K562 (cell line): ENCODE measurements around the gene LRP1B. TPM values are rescaled to one million over a fixed set of nuclear protein-coding genes. Genes with fewer than 3 reads are reported as not detected.

ENCODE experiments used
- ATAC-seq: fragments of 200-7000 bp; cut with Tn5 transposase; 3 replicates; pipeline ENCODE4 v1.9.1; 2020; ENCODE audit warnings: moderate library complexity
- BruUV-seq: library from RNA; stranded (reverse); fragments of 400-500 nt; replicated peaks from 2 replicates; lab custom pipeline; 2021; lab: Mats Ljungman, UMichigan
- CTCF ChIA-PET: fragments of 300-600 bp; formaldehyde crosslinking; extraction: SDS; loops from one replicate; lab custom pipeline; 2021; ENCODE audit warnings: low intra/inter-chr PET ratio; lab: Yijun Ruan, JAX
- POLR2A ChIA-PET: fragments of 300-600, 350-650 bp; sonication (Branson Sonifier 250); formaldehyde crosslinking; extraction: SDS; loops from one replicate; lab custom pipeline; 2021; ENCODE audit warnings: antibody characterized with exemption, inconsistent platforms; lab: Yijun Ruan, JAX
- DNase-seq, 4 experiments: peaks; one replicate each; pipeline versions ENCODE4 v3.0.0 to v3.0.0-alpha.2; 2011 to 2018; ENCODE audit warnings: low spot score in 3 of 4, mixed read lengths in 3 of 4; ENCODE audit errors: extremely low read depth in 1 of 4
- FAIRE-seq: peaks from 2 replicates; lab custom pipeline; 2011; peaks lifted over from hg19 to GRCh38; lab: Jason Lieb, UNC
- H2AFZ ChIP-seq: 2 replicates; pipeline ENCODE4 v1.6.0; 2011; ENCODE audit warnings: low read depth, low read length, control low read depth, inconsistent platforms
- H3K27ac ChIP-seq: fragments of 200-600 bp; 3 replicates; pipeline ENCODE4 v1.8.0; 2011; ENCODE audit warnings: low read depth, mild to moderate bottlenecking, control low read depth, inconsistent platforms, low read length, moderate library complexity, mixed read lengths; ENCODE audit errors: extremely low read depth
- H3K27me3 ChIP-seq, 2 experiments: fragments of 300-600 bp in 1 of 2; 2 replicates in 1 of 2; 3 replicates in 1 of 2; pipeline versions ENCODE4 v1.6.0 to v1.8.0; 2011; ENCODE audit warnings: inconsistent platforms in 2 of 2, low read length in 2 of 2, mild to moderate bottlenecking in 1 of 2, mixed read lengths in 1 of 2, moderate library complexity in 1 of 2; ENCODE audit not compliant: control insufficient read depth in 2 of 2, insufficient read depth in 2 of 2
- H3K36me3 ChIP-seq: fragments of 300-600 bp; 3 replicates; pipeline ENCODE4 v1.8.0; 2011; ENCODE audit warnings: mild to moderate bottlenecking, low read length, inconsistent platforms; ENCODE audit not compliant: control insufficient read depth, insufficient read depth
- H3K4me1 ChIP-seq, 2 experiments: fragments of 200-600 bp in 1 of 2; replicated peaks in 1 of 2; 2 replicates in 1 of 2; 3 replicates in 1 of 2; pipeline versions ENCODE4 v1.5.1 to v1.8.0; 2011; ENCODE audit warnings: inconsistent platforms in 2 of 2, low read length in 2 of 2, mild to moderate bottlenecking in 1 of 2, mixed read lengths in 1 of 2, moderate library complexity in 1 of 2; ENCODE audit not compliant: control insufficient read depth in 2 of 2, insufficient read depth in 2 of 2
- H3K4me2 ChIP-seq: 2 replicates; pipeline ENCODE4 v1.6.1; 2011; ENCODE audit warnings: low read length, control low read depth, inconsistent platforms, mixed read lengths; ENCODE audit not compliant: insufficient read depth
- H3K4me3 ChIP-seq: fragments of 200-600 bp; sonication (generic), shearing (Covaris generic); 2 replicates; pipeline ENCODE4 v1.5.1; 2016; ENCODE audit warnings: control low read depth, inconsistent platforms
- H3K79me2 ChIP-seq: fragments of 200-600 bp; 3 replicates; pipeline ENCODE4 v1.8.0; 2011; ENCODE audit warnings: low read length, inconsistent platforms; ENCODE audit not compliant: control insufficient read depth, insufficient read depth
- H3K9ac ChIP-seq, 2 experiments: 2 replicates each; pipeline versions ENCODE4 v1.6.0 to v1.6.1; 2011; ENCODE audit warnings: low read depth in 2 of 2, low read length in 2 of 2, control low read depth in 1 of 2, inconsistent platforms in 1 of 2, mild to moderate bottlenecking in 1 of 2, mixed read lengths in 1 of 2; ENCODE audit not compliant: insufficient read depth in 1 of 2
- H3K9me1 ChIP-seq: one replicate; pipeline ENCODE4 v1.6.0; 2011; ENCODE audit warnings: inconsistent platforms, mild to moderate bottlenecking, low read length, moderate library complexity; ENCODE audit not compliant: control insufficient read depth, insufficient read depth
- H3K9me3 ChIP-seq: replicated peaks from 2 replicates; pipeline ENCODE4 v1.5.1; 2011; ENCODE audit warnings: low read depth, low read length, inconsistent platforms; ENCODE audit not compliant: control insufficient read depth, insufficient read depth
- H4K20me1 ChIP-seq: replicated peaks from 2 replicates; pipeline ENCODE4 v1.6.1; 2011; ENCODE audit warnings: low read length, inconsistent platforms, mixed read lengths; ENCODE audit not compliant: control insufficient read depth, insufficient read depth
- CBFA2T3 ChIP-seq: fragments of 450-650 bp; IDR thresholded peaks from 2 replicates; pipeline ENCODE4 v1.6.1; 2017
- CREB1 ChIP-seq, 2 experiments: sonication (generic) in 1 of 2; formaldehyde crosslinking in 1 of 2; IDR thresholded peaks; 2 replicates each; pipeline versions ENCODE4 v1.6.1 to v1.8.0; 2012 to 2022; ENCODE audit warnings: inconsistent platforms in 1 of 2, mild to moderate bottlenecking in 1 of 2, missing genetic modification reagents in 1 of 2, moderate library complexity in 1 of 2
- HMBOX1 ChIP-seq: sonication (generic); IDR thresholded peaks from 2 replicates; pipeline ENCODE4 v1.6.1; 2016
- PRMT5 ChIP-seq: sonication (generic); formaldehyde crosslinking; IDR thresholded peaks from 2 replicates; pipeline ENCODE4 v1.5.0; 2020; ENCODE audit warnings: missing genetic modification reagents
- WHSC1 ChIP-seq: IDR thresholded peaks from one replicate; pipeline ENCODE4 v1.6.1; 2012; ENCODE audit warnings: low read length, control low read depth, inconsistent platforms
- ZKSCAN1 ChIP-seq: fragments of 150-350 bp; IDR thresholded peaks from 2 replicates; pipeline ENCODE4 v1.6.1; 2016; ENCODE audit warnings: low read depth, low read length
- ZNF507 ChIP-seq: conservative IDR thresholded peaks from 2 replicates; pipeline ENCODE4 v1.6.1; 2017; ENCODE audit warnings: missing genetic modification characterization, missing compliant biosample characterization
- WGBS: fragments of 100-300 bp; shearing (Covaris generic); methylation state at CpG from one replicate; pipeline ENCODE4 v1.1.6; 2016; ENCODE audit warnings: low coverage, mixed read lengths; ENCODE audit not compliant: insufficient coverage; ENCODE audit errors: missing lambda C conversion rate; 5-methylcytosine and 5-hydroxymethylcytosine counted together
- in situ Hi-C: fragments of 300-500 bp; cut with MboI; formaldehyde crosslinking; loops from 4 replicates; pipeline ENCODE4 v1.15.0; 2018; ENCODE audit warnings: inconsistent platforms, mixed read lengths
- intact Hi-C: fragments of 100-400 bp; cut with micrococcal nuclease; formaldehyde crosslinking; loops from 2 replicates; pipeline ENCODE4 v1.14.2; 2022
- polyA plus RNA-seq, 8 experiments: library from polyadenylated mRNA; depleted of rRNA in 4 of 8; stranded (reverse) in 5 of 8; unstranded in 3 of 8; fragments of >200 nt; fragmentation: Nextera tagmentation in 2 of 8; fragmentation: Illumina TruSeq in 1 of 8; extraction: Ambion mirVana in 2 of 8; extraction: Trizol in 1 of 8; gene quantifications; 2 replicates each; pipeline versions ENCODE4 v1.2.1 to v1.2.3, GENCODE V29; 2011 to 2014; ENCODE audit warnings: inconsistent platforms in 1 of 8, missing spikeins in 1 of 8
- total RNA-seq, 7 experiments: library from RNA; depleted of rRNA in 6 of 7; stranded (reverse); fragments of >200 nt in 6 of 7; fragmentation: Illumina TruSeq in 2 of 7; extraction: Trizol in 2 of 7; gene quantifications; 2 replicates each; pipeline versions ENCODE4 v1.2.1 to v1.2.3, GENCODE V29; 2011 to 2021; ENCODE audit warnings: low replicate concordance in 1 of 7
- TF ChIP-seq, protein P1 (sequence below): fragments of 450-650 bp; formaldehyde crosslinking; IDR thresholded peaks from 2 replicates; pipeline ENCODE4 v1.4.0; 2022; ENCODE audit warnings: mild to moderate bottlenecking, moderate library complexity
- TF ChIP-seq, protein P2 (sequence below): fragments of 450-650 bp; IDR thresholded peaks from 2 replicates; pipeline ENCODE4 v1.6.1; 2016; ENCODE audit warnings: borderline replicate concordance
- TF ChIP-seq, protein P3 (sequence below), 2 experiments: fragments of 450-650 bp; IDR thresholded peaks; 2 replicates each; pipeline ENCODE4 v1.6.1; 2016; ENCODE audit warnings: mild to moderate bottlenecking in 2 of 2, borderline replicate concordance in 1 of 2, low read depth in 1 of 2, moderate library complexity in 1 of 2

LRP1B gene
- total and polyA plus RNA-seq, 9 of the 15 experiments (the other 6 are each of a cell fraction or from before 2014, with no cell fraction given): not detected

DNA sequence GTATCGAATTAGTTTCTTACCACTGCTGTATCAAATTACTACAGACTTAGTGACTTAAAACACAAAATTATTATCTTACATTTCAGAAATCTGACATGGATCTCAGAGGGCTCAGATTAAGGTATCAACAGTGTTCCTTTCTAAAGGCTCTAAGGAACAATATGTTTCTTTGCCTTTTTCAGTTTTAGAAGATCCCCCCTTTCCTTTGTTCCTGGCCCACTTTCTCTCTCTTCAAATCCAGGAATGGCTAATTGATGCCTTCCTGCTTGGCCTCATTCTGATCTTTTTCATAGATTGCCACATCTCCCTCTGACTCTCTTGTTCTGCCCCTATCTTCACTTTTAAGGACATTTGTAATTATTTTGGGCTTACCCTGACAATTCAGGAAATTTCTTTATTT, 65.7 kb downstream of the LRP1B start:
- Histone ChIP-seq H3K4me2 (no peak overlapping the region), H3K4me1 (no peaks in the 10 kb centered on the region), H3K4me3 (no peak overlapping the region), H4K20me1 (no peaks in the 10 kb centered on the region), H3K36me3 (no peaks in the 10 kb centered on the region), H3K79me2 (no peaks in the 10 kb centered on the region), H3K9me3 (no peaks in the 10 kb centered on the region; the same call in 1 of the 2 replicates), H3K9ac (no peak overlapping the region), H3K9me1 (no peaks in the 10 kb centered on the region), H3K27me3 (no peaks in the 10 kb centered on the region), H3K27ac (no peak overlapping the region), H2AFZ (no peak overlapping the region)
- WGBS: 0% methylated on average over 1 of the region's 1 CpG
- intact Hi-C loops (no loop called here), in situ Hi-C loops (no loop called here)
- DNase-seq (no peak), ATAC-seq (no peak), FAIRE-seq (no peak)
- POLR2A ChIA-PET: no interaction called here
- TF ChIP-seq ZKSCAN1: no peak
- TF ChIP-seq ZNF507 (tag): no peak
- no peak for TF ChIP-seq PRMT5 (CRISPR knock-in tag)
- TF ChIP-seq, protein P1, sequence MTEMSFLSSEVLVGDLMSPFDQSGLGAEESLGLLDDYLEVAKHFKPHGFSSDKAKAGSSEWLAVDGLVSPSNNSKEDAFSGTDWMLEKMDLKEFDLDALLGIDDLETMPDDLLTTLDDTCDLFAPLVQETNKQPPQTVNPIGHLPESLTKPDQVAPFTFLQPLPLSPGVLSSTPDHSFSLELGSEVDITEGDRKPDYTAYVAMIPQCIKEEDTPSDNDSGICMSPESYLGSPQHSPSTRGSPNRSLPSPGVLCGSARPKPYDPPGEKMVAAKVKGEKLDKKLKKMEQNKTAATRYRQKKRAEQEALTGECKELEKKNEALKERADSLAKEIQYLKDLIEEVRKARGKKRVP: no peak
- TF ChIP-seq CBFA2T3: no peak
- TF ChIP-seq HMBOX1: no peak
- TF ChIP-seq, protein P2, sequence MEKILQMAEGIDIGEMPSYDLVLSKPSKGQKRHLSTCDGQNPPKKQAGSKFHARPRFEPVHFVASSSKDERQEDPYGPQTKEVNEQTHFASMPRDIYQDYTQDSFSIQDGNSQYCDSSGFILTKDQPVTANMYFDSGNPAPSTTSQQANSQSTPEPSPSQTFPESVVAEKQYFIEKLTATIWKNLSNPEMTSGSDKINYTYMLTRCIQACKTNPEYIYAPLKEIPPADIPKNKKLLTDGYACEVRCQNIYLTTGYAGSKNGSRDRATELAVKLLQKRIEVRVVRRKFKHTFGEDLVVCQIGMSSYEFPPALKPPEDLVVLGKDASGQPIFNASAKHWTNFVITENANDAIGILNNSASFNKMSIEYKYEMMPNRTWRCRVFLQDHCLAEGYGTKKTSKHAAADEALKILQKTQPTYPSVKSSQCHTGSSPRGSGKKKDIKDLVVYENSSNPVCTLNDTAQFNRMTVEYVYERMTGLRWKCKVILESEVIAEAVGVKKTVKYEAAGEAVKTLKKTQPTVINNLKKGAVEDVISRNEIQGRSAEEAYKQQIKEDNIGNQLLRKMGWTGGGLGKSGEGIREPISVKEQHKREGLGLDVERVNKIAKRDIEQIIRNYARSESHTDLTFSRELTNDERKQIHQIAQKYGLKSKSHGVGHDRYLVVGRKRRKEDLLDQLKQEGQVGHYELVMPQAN: no peak
- TF ChIP-seq CREB1 (IDR thresholded peaks at IDR 0.05): no peak
- no peak for TF ChIP-seq CREB1 (CRISPR knock-in tag; IDR thresholded peaks at IDR 0.05)
- TF ChIP-seq, protein P3, sequence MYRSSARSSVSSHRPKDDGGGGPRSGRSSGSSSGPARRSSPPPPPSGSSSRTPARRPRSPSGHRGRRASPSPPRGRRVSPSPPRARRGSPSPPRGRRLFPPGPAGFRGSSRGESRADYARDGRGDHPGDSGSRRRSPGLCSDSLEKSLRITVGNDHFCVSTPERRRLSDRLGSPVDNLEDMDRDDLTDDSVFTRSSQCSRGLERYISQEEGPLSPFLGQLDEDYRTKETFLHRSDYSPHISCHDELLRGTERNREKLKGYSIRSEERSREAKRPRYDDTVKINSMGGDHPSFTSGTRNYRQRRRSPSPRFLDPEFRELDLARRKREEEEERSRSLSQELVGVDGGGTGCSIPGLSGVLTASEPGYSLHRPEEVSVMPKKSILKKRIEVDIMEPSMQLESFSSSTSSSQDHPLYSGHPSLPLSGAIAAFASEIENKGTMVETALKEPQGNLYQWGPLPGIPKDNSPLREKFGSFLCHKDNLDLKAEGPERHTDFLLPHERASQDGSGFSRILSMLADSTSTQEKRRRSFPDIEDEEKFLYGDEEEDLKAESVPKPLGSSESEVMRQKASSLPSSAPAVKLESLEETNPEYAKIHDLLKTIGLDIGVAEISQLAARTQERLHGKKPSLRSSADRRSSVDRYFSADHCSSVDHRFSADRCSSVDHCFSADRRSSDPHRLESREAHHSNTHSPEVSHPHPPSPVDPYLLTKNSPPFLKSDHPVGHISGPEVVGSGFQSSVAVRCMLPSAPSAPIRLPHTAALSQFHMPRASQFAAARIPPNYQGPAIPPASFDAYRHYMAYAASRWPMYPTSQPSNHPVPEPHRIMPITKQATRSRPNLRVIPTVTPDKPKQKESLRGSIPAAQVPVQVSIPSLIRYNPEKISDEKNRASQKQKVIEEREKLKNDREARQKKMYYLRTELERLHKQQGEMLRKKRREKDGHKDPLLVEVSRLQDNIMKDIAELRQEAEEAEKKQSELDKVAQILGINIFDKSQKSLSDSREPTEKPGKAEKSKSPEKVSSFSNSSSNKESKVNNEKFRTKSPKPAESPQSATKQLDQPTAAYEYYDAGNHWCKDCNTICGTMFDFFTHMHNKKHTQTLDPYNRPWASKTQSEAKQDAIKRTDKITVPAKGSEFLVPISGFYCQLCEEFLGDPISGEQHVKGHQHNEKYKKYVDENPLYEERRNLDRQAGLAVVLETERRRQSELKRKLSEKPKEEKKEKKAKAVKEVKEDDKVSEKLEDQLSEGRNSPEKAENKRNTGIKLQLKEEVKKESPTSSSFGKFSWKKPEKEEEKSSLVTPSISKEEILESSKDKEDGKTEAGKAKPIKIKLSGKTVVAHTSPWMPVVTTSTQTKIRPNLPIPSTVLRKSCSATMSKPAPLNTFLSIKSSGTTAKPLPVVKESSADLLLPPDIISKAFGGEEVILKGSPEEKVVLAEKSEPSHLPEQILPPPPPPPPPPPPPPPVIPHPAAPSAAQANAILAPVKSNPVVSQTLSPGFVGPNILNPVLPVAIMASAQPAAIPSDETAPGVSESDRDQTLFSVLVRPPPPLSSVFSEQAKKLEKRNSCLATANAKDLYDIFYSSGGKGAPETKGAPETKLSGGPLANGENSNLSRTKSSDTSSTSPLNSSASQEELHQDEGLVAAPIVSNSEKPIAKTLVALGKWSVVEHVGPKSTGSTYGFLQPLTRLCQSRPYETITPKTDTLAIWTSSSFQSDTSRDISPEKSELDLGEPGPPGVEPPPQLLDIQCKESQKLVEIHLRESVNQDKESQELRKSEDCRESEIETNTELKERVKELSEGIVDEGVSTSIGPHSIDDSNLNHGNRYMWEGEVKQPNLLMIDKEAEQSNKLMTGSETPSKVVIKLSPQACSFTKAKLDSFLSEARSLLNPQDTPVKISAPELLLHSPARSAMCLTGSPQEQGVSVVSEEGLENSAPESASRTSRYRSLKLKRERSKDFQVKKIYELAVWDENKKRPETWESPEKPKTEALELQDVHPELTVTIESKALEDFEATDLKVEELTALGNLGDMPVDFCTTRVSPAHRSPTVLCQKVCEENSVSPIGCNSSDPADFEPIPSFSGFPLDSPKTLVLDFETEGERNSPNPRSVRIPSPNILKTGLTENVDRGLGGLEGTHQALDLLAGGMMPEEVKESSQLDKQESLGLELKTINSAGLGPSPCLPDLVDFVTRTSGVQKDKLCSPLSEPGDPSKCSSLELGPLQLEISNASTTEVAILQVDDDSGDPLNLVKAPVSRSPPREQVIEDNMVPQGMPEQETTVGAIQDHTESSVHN (IDR thresholded peaks at IDR 0.05; ENCODE audit: borderline replicate concordance in 1 of 2, low read depth in 1 of 2): no peak
- no peak for TF ChIP-seq WHSC1
- CTCF ChIA-PET: no interaction called here
- BruUV-seq: no TSS peak
